ENCODE results near the gene HK2. TPM values are rescaled to one million over a fixed set of nuclear protein-coding genes. Genes with fewer than 3 reads are reported as not detected.

The HK2 gene
- total RNA-seq, 2 donors from 2014 or later: 6.9 to 13.4 TPM

DNA sequence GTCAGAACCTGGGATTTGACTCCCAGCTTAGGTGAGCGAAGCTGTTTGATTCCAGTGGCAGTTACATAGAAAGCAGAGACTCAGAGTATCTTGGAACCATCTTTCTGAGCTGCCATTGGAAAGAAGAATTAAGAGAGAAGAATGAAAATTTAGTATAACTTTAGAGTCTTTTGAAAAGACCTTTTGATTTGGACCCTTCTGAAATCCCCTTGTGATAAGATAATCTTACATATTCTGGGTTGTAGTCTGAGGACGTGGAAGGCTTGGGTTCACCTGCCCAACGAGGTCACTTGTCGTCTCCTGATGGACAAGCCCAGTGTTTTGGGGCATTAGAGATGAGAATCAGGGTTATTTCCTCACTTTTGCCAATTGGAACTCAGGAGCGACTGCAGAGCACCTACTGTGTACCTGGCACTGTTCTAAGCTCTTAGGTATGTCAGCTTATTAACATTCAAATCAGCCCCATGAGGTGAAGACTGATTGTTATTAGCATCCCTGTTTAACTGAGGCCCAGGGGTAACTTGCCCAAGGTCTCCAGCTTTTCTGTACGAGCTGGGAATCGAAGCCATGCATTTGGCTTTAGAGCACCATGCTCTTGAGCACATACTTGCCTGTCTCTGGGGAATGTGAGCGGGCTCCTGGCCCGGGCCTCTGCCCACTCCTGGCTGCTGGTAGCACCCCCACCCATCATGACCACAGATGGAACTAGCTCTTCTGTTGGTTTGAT lies 2.9 kb downstream of the HK2 start:
- H3K36me3 ChIP-seq: no peaks in the 10 kb centered on the region
- peaks cover 10 to 28% of the 10 kb centered on the region in 2 donors for H3K4me1 ChIP-seq (ENCODE audit: control insufficient read depth in 1 of 2, low read depth in 2 of 2)
- TF ChIP-seq CTCF (IDR thresholded peaks at IDR 0.05): no peak
- DNase-seq (ENCODE audit: low spot score) (no peak), ATAC-seq (ENCODE audit: insufficient number of reproducible peaks, low FRiP score, low read depth) (no peak)
- peak overlapping the region in 1 of 2 donors; percentile 46 for H3K27ac ChIP-seq
- H3K27me3 ChIP-seq (replicated peaks; ENCODE audit: insufficient read depth): no peaks in the 10 kb centered on the region
- peak overlapping the region; percentile 99 for H3K4me3 ChIP-seq
- H3K9me3 ChIP-seq: no peaks in the 10 kb centered on the region

DNA sequence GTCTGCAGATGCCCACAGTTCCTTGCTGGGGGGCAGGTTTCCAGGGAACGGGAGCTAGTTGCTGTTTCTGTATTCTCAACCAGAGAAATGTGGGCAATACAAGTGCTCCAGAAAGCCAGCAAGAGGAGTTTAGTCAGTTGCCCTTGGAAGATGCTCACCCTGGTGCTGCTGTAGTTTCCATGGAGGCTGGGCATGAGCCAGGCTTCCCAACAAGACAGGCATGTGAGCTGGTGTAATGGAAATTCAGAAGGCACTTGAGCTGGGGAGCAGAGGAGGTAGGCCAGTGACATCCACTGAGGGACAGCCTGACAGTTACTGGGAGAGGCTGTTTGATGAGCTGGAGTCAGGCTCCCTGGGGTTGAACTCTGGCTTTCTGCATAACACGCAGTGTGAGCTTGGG lies 7.7 kb downstream of the HK2 start:
- Histone ChIP-seq H3K4me1 (ENCODE audit: control insufficient read depth in 1 of 2, low read depth in 2 of 2) (peaks cover 31 to 47% of the 10 kb centered on the region in 2 donors), H3K4me3 (no peak overlapping the region), H3K9me3 (no peaks in the 10 kb centered on the region), H3K36me3 (no peaks in the 10 kb centered on the region), H3K27ac (no peak overlapping the region), H3K27me3 (replicated peaks; ENCODE audit: insufficient read depth) (no peaks in the 10 kb centered on the region)
- no peak for ATAC-seq (ENCODE audit: insufficient number of reproducible peaks, low FRiP score, low read depth)
- no peak for TF ChIP-seq CTCF (IDR thresholded peaks at IDR 0.05)
- no peak for DNase-seq (ENCODE audit: low spot score)

DNA sequence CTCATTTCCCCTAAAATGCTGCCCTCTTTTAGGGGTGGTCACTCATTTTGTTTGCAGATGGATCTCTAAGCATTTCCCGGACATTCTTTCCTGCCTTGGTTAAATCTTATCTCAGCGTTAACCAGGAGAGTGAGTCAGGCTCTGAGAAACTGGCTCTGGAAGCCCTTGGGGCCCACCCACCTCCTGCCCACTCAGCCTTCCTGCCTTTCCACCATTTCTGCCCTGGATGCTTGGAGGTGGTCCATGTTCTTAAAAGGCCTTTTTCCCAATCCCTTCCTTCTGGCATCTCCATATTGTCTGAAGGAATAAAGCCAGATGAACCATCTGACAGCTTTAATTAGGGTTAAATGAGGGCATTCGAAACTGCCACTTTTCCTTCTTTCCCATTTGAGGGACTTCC lies 9.5 kb downstream of the HK2 start:
- no peak for TF ChIP-seq CTCF (IDR thresholded peaks at IDR 0.05)
- no peak for ATAC-seq (ENCODE audit: insufficient number of reproducible peaks, low FRiP score, low read depth)

DNA sequence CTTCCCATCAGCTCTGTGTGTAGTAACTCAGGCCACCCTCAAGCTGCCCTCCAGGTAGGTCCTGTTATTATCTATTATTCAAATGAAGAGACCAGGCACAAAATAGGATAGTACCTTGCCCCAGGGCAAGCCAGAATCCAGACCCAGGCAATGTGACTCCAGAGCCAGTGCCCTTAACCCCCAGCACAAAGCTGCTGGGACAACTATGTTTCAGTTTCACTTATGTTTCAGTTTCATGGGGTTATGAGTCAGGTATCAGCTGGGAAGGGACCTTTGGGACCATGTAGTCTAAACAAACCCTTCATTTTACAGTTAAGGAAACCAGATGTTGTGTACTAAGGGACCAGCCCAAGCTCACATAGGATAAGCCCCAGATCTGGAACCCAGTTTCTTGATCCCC lies 10.0 kb downstream of the HK2 start:
- peak overlapping the region; percentile 82 to 84 for H3K27ac ChIP-seq
- TF ChIP-seq CTCF (IDR thresholded peaks at IDR 0.05): no peak
- H3K4me1 ChIP-seq (ENCODE audit: control insufficient read depth in 1 of 2, low read depth in 2 of 2): peaks cover 28 to 43% of the 10 kb centered on the region in 2 donors
- no peaks in the 10 kb centered on the region for H3K36me3 ChIP-seq
- ATAC-seq (ENCODE audit: insufficient number of reproducible peaks, low FRiP score, low read depth) (peak; percentile 80), DNase-seq (ENCODE audit: low spot score) (no peak)
- H3K4me3 ChIP-seq: peak overlapping the region; percentile 46
- no peaks in the 10 kb centered on the region for H3K27me3 ChIP-seq (replicated peaks; ENCODE audit: insufficient read depth)
- H3K9me3 ChIP-seq: no peaks in the 10 kb centered on the region

More for the DNA sequence above, 9.5 kb downstream of the HK2 start:
- H3K4me3 ChIP-seq: peak overlapping the region; percentile 46
- H3K27me3 ChIP-seq (replicated peaks; ENCODE audit: insufficient read depth): no peaks in the 10 kb centered on the region
- peaks cover 26 to 40% of the 10 kb centered on the region in 2 donors for H3K4me1 ChIP-seq (ENCODE audit: control insufficient read depth in 1 of 2, low read depth in 2 of 2)
- H3K9me3 ChIP-seq: no peaks in the 10 kb centered on the region
- no peak for DNase-seq (ENCODE audit: low spot score)
- H3K27ac ChIP-seq: peak overlapping the region; percentile 82 to 84
- no peaks in the 10 kb centered on the region for H3K36me3 ChIP-seq

DNA sequence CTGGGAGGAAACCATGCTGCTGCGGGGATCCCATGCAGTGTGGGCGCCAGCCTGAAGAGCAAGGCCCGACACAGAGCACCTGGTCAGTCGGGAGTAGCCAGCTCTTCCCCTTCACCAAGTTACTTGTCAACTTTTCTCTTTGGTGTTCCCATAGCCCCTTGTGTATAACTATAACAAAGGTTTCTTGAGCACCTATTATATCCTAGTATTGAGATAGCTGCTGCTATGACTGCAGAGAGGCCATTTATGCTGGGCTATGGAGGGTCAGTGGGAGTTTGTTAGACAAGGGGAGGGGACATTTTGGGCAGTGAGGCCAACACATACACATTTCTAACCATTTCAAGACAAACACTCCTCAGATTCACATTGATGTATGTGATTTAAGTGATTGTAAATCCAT lies 10.8 kb downstream of the HK2 start:
- H3K27me3 ChIP-seq (replicated peaks; ENCODE audit: insufficient read depth): no peaks in the 10 kb centered on the region
- no peak for TF ChIP-seq CTCF (IDR thresholded peaks at IDR 0.05)
- ATAC-seq (ENCODE audit: insufficient number of reproducible peaks, low FRiP score, low read depth) (no peak), DNase-seq (ENCODE audit: low spot score) (no peak)
- no peaks in the 10 kb centered on the region for H3K9me3 ChIP-seq
- H3K36me3 ChIP-seq: no peaks in the 10 kb centered on the region
- peak overlapping the region; percentile 31 for H3K4me3 ChIP-seq
- peak overlapping the region; percentile 82 to 84 for H3K27ac ChIP-seq
- H3K4me1 ChIP-seq (ENCODE audit: control insufficient read depth in 1 of 2, low read depth in 2 of 2): peaks cover 34 to 52% of the 10 kb centered on the region in 2 donors
